NCI-H1694 (cell line): Measurements from ENCODE around the gene LRRIQ3.
A peak's percentile ranks its signal among the peaks of the same experiment; 100 is the strongest.

Experiments
- DNase-seq: peaks from one replicate; lab custom pipeline; 2025; lab: John Stamatoyannopoulos, UW

LRRIQ3 gene

GRCh38 chr1:74107394-74107793 lies 90.6 kb downstream of the LRRIQ3 start:
- DNase-seq, result no peak

DNA sequence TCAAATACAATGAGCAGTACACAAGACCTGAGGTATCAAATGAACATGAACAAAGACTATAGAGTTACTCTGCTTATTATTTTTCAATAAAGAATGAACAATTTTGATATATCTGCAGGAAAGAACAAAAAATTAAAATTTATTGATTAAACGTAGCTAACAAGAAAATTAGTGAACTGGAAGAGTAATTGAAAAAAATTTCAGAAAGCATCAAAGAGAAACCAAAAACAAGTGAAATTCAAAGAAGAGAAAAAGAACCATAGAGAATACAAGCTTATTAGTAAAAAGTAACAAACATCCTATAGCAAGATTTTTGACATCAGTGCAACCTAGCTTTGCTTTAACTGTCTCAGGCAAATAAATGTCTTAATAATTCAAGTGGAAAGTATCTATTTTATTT lies 106.6 kb downstream of the LRRIQ3 start:
- no peak for DNase-seq

GRCh38 chr1:74083128-74083527 lies 114.8 kb downstream of the LRRIQ3 start:
- no peak for DNase-seq

DNA sequence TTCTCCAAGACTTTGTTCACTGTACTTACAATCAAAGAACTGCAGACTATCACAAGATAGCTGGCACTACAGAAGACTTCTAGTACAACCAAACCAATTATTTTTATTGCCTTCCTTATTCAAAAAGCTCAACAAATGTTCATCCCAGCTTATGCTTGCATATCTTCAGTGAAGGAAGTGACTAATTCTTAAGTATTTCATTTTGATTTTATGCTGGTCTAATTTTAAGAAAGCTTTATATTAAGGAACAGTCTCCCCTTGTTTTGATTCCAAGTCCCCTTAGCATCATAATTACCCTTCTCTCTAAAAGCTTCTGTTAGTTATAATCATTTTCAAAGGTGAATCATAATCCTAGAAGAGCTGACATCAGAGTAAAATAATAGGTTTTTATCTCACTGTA lies 132.9 kb downstream of the LRRIQ3 start:
- DNase-seq, result no peak

DNA sequence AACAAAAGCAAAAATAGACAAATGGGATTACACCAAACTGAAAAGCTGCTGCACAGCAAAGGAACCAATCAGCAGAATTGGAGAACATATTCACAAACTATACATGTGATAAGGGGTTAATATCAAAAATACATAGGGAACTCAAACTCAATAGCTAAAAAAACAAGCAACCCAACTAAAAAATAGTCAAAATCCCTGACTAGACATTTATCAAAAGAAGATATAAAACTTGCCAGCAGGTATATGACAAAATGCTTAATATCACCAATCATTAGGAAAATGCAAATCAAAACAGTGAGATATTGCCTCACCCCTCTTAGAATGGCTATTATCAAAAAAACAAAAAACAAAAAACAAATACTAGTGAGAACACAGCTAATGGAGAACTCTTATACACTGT lies 140.3 kb downstream of the LRRIQ3 start:
- no peak for DNase-seq

GRCh38 chr1:74053407-74053806 lies 144.6 kb downstream of the LRRIQ3 start:
- DNase-seq, result no peak

DNA sequence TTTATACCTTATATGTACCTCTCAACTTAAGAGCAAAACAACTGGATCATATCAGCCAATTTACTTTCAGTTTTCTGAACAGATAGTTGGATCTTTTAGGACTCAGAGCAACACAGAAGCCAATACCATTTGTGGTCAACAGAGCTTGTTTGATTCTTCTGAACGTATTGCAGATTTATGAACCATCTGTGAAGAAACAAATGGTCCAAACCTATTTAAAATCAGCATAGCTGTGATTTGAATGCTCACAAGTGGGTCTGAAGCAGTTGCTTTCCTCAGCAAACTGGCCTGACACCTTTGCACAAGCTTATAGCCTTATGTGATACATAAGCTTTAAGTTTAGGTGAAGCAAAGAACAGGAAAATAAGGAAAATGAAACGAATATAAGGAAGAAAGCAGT lies 147.6 kb downstream of the LRRIQ3 start:
- no peak for DNase-seq

GRCh38 chr1:74038042-74038441 lies 159.9 kb downstream of the LRRIQ3 start:
- DNase-seq, result no peak

DNA sequence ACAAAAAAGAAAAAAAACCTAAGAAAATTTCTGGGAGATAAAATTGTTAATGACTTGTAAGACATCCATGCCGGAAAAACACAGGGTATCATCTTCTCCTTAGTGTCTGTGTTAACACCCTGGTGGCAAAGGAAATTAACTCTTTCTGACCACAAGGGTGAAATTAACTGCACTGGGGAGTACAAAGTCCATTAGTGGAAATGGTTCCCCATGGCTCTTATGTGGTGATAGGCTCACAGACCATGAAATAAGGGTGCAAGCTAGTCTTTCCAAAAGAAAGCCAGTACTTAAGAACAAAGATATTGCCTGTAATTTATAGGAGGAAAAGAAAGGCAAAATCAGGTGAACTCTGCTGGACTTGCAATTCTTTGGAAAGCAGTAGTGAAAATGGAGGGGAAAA lies 185.4 kb downstream of the LRRIQ3 start:
- no peak for DNase-seq

DNA sequence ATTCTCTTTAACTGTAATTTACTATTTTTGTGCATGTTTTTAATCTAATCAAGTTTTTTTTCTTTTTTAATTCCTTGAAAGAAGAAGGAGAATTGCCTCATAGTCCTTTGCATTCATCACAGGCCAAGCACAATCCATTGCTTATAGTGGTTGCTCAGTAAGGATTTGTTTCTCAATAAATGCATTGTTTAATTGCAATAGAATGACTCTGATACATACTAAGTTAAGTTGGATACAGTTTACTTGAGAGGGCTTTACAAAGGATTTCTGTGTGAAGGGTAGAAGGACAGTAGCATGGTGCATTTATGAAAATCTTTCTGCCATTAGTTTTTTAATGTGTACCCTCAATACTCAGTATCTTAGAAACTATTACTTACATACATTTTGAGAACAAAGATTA lies 186.2 kb downstream of the LRRIQ3 start:
- no peak for DNase-seq

DNA sequence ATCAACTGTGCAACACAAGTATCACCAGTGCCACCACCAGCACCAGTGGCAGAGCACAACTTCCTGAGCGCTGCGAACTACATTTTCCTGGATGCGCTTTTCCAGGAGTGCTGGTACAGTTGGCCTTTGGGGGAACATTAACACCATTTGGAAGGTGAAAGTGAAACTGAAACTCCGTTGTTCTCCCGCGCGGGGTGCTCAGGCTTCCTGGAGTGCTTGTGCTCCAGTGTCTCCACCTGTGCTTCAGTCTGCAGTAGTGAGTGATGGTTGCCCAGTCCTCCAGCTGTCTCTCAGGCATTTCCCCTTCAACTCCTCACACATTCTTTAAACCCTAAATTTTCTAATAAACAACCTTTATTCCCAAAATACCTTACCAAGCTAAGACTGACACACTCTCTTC lies 187.8 kb downstream of the LRRIQ3 start:
- no peak for DNase-seq

DNA sequence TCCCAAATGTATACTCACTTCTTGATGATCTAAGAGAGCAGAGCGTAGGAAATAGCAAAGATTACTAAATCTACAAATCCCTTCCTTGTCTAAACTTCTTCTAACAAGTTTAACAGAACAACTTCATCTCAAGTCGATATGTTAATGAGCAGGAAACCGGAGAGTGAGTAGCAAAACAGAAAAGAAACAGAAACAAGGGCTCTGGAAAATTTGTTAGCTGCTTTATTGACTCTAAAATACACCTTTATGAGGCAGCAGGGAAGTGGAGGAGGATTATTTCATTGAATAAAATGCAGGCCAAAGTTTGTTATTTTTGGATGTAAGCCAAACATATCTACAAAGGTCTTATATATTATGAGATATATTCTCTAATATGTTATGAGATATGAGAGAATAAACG lies 192.4 kb downstream of the LRRIQ3 start:
- no peak for DNase-seq

- no peak for DNase-seq
Observed at GRCh38 chr1:74003806-74004205, 194.2 kb downstream of the LRRIQ3 start.

DNA sequence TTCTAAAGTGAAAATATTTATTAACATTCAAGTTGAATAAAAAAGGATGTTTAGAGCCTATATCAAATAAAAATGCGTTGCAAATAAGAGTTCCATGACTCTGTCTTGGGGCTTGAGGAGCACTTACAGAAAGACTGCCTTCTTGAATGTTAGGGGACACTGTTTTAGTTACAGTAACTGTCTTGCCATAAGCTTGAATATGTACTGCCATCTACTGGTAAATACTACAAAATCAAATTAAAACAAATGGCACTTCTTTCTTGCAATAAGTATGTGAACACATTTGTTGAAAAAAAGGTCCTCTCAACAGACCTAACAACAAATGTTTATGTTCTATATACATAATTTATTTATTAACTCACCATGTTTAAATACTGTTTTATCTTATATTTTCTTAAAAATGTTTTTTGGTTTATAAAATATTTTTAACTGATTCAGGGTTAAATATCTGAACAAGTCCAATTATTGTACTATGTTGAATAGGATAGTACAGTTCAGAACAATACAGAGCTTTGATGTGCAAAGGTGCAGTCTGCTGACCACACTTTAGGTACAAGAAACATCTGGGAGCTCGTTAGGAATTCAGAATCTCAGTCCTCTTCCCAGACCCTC lies 199.5 kb downstream of the LRRIQ3 start:
- peak; percentile 54 for DNase-seq

GRCh38 chr1:73980324-73981040 lies 217.5 kb downstream of the LRRIQ3 start:
- DNase-seq, result no peak

DNA sequence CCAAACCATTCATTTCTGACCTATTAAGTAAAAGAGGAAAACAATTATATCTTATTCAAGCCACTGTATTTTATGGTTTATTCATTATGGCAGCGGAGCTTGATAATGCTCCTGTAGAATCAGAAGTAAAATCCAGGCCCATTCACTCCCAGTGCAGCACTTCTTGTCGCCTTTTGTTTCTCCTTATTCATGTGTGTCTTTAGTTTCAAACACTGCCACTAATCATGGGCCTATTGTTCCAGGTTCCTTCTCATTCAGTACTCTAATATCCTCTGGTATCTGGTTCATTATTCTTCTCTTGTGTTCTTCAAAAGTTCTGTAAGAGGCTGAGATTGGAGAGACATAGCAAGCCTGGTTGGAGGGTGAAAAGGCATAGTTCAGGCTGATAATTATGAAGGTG lies 218.3 kb downstream of the LRRIQ3 start:
- no peak for DNase-seq

GRCh38 chr1:73978964-73979363 lies 219.0 kb downstream of the LRRIQ3 start:
- no peak for DNase-seq
